H1 (cell line): ENCODE data around the gene HMGCLL1. TPM values are rescaled to one million over a fixed set of nuclear protein-coding genes. Genes with fewer than 3 reads are reported as not detected.

Experiments
- BRCA1 ChIP-seq: IDR thresholded peaks from 2 replicates; pipeline ENCODE4 v1.6.1; 2012; ENCODE audit warnings: low read depth, low read length, improper control_type of control experiment
- RBBP5 ChIP-seq: IDR thresholded peaks from 2 replicates; pipeline ENCODE4 v1.7.1; 2012; ENCODE audit warnings: low read depth, mild to moderate bottlenecking, inconsistent platforms, low read length, moderate library complexity, borderline replicate concordance
- polyA plus RNA-seq, 7 experiments: library from polyadenylated mRNA; depleted of rRNA in 3 of 7; stranded (reverse) in 5 of 7; unstranded in 2 of 7; fragments of >200 nt in 5 of 7; fragments of 200-250 nt in 2 of 7; gene quantifications; 1 replicate in 5 of 7; 2 replicates in 1 of 7; 4 replicates in 1 of 7; pipeline versions ENCODE4 v1.2.1 to v1.2.3, GENCODE V29; 2011 to 2013; ENCODE audit warnings: missing spikeins in 2 of 7, mixed read lengths in 2 of 7
- total RNA-seq: library from RNA; stranded (reverse); fragmentation: NEBNext Ultra II Directional; extraction: Animal tissue kit (Norgen Biotek cat#: 25700); gene quantifications from 2 replicates; pipeline ENCODE4 v1.2.1, GENCODE V29; 2021

HMGCLL1 gene
- total and polyA plus RNA-seq, 2 of the 8 experiments (the other 6 are each of a cell fraction or from before 2014, with no cell fraction given) = 0.06 to 0.41 TPM

GRCh38 chr6:55562318-55562717, 16.7 kb downstream of the HMGCLL1 start (continued):
- TF ChIP-seq RBBP5 = no peak
- TF ChIP-seq BRCA1 = no peak
